Measurements from ENCODE around the gene PMIS2.

- TF ChIP-seq CTCF (IDR thresholded peaks at IDR 0.05): no peak
- TF ChIP-seq POLR2A (IDR thresholded peaks at IDR 0.05): no peak
These were observed 40.1 kb upstream of the PMIS2 start for GRCh38 chr19:35545855-35546381.

Measured in breast epithelium (tissue), 3 donors.